GM21737 (cell line): ENCODE results near the gene GAB1.

Source experiments
- ATAC-seq: cut with Tn5 transposase; IDR thresholded peaks from one replicate; pipeline ENCODE4 v1.9.1; 2021; ENCODE audit warnings: mild to moderate bottlenecking, moderate library complexity; ENCODE audit not compliant: unreplicated experiment

Gene GAB1

DNA sequence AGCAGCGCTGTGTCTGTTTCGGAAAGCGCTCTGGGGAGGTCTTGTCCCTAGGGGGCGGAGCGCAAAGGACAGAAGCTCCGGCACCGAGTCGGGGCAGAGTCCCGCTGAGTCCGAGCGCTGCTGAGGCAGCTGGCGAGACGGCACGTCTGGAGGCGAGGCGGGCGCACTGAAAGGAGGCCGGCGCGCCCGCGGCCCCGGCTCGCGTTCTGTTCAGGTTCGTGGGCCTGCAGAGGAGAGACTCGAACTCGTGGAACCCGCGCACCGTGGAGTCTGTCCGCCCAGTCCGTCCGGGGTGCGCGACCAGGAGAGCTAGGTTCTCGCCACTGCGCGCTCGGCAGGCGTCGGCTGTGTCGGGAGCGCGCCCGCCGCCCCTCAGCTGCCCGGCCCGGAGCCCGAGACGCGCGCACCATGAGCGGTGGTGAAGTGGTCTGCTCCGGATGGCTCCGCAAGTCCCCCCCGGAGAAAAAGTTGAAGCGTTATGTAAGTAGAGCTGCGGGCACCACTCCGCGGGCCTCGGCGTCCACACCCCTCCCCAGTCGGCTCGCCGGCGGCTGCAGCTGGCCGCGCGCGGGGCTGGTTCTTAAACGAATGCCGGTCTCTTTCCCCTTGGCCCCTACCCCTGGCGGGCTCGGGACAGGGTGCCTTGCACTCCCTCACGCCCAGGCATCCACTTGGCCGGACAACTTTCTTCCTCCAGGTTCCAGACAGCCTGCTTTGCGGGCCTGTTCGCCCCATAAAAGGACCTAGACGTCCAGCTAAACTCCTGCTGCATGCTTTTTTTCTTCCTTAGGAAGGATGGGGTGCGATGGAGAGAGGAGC is at the start of gene GAB1:
GAB1 (plus strand) TSS at position 96 of the 819 bp plus-strand sequence; CDS start at position 409, 313 bp downstream.
- ATAC-seq: peak; percentile 75

DNA sequence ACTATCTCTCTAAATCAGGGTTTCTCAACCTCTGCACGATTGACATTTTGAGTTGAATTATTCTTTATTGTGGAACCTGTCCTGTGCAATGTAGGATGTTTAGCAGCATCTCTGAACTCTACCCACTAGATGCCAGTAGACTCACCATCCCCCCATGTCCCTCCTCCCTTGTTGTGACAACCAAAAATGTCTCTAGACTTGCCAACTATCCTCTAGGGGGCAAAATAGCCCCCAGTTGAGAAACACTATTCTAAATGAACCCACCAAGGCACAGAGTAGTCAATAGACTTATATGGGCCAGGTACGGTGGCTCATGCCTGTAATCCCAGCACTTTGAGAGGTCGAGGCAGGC is 49.1 kb upstream of the GAB1 start:
- ATAC-seq: no peak

GRCh38 chr4:143288171-143288570 is 48.5 kb upstream of the GAB1 start:
- no peak for ATAC-seq

DNA sequence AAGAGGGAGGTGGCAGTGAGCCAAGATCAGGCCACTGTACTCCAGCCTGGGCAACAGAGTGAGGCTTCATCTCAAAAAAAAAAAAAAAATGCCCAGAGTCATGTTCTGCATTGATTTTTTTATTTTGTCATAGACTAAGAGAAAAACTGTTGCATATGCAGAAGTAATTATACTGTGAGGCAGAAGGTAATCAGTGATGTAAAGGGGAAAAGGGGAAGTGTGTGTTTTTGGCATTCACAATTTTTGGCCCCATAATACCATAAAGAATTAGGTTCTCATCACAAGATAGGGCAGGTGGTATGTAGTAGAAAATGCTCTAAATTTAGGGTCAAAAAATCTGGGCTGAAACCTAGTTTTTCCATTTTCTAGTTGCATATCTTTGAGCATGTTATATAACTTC is 47.3 kb upstream of the GAB1 start:
- ATAC-seq: no peak

DNA sequence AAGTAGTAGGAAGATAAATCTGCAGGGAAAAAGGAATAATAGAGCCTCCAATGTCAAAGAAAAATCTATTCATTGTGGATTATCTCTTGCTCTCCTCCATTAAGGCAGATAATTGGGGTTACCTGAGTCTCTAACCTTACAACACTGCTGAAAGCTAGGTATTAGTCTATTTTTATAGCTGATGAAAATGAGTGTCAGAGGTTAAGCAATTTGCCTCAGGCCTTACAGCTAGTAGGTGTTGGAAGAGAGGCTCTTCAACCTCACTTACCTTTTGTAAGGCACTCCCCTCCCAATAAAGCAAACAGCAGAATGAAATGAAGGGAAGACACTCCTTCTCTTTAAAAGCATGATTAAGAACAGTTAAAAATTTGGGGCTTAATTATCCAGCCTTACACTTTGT is 45.4 kb upstream of the GAB1 start:
- ATAC-seq: no peak

DNA sequence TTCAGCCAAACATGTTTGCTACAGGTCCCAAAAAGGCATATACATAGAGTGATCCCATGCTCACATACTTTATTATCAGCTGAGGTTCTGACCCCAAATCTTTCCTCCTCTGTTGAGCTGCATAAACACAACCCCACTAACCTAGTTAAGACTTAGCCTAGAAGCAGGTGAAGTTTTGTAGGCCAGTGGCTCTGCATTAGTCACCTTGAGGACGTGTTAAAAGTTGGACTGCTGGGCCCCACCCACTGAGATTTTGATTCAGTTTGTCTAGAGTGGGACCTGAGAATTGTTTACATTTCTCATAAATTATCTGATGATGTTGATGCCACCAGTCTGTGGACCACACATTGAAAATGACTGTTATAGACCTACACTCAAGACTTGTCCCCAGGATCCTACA is 43.8 kb upstream of the GAB1 start:
- no peak for ATAC-seq

DNA sequence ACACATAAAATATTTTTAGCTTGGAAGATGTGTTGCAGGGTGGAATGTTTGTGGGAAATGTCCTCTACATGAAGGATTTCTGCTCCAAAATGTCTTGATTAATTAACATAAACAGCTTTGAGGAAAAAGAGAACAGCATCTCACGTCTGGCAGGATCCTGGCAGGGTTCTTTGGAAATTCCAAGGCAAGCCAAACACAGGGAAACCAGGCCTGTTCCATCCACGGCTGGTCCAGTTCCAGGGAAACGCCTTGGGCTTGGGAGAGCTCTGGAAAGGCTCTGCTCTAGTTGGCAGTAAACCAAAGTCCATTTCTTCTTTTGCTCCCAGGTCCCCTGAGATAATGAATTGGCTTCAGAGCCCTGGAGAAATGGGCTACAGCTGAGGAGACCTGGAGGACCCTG is 42.4 kb upstream of the GAB1 start:
- no peak for ATAC-seq

GRCh38 chr4:143294710-143295275 is 41.9 kb upstream of the GAB1 start:
- ATAC-seq: no peak

DNA sequence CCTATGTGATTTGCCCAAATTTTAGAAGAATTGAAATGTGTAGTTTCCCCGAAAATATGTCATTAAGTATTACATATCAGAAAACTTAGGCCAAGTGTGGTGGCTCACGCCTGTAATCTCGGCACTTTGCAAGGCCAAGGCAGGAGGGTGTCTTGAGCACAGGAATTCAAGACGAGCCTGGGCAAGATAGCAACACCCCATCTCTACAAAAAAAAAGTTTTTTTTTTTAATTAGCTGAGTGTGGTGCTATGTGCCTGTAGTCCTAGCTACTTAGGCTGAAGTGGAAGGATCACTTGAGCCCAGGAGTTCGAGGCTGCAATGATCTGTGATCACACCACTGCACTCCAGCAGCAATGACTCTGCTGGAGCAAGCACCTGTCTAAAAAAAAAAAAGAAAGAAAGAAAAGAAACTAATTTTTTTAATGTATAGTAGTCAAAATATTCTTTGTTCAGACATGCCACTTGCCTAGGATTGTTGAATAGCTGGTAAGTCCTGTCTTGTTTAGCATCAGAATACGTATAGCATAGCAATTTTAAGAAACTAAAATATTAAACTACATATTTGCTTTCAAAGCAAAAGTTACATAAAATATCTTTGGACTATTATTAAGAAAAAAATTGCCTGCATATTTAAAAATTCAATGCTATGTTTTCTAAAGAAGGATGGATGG is 40.1 kb upstream of the GAB1 start:
- ATAC-seq: no peak

DNA sequence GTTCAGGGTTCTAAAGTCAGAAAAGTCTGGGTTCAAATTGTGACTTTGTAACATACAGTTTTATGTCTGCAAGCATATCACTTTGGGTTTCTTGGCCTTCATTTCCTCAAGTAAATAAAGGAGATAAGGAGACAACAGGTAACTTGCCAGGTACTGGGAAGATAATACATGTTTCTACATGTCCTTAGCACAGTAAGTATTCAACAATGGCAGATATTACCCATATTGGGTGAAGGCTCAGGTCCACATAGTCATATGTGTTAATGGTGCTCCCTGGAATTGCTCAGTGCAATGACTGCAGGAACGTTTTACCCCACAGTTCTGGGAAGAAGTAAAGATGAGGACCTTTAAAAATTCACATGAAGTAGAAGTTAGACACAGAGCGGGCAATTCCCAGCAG is 35.8 kb upstream of the GAB1 start:
- ATAC-seq: no peak

- no peak for ATAC-seq
These were observed 34.1 kb upstream of the GAB1 start for GRCh38 chr4:143302536-143302935.

- ATAC-seq: no peak
These were observed 29.9 kb upstream of the GAB1 start for GRCh38 chr4:143306788-143307187.

DNA sequence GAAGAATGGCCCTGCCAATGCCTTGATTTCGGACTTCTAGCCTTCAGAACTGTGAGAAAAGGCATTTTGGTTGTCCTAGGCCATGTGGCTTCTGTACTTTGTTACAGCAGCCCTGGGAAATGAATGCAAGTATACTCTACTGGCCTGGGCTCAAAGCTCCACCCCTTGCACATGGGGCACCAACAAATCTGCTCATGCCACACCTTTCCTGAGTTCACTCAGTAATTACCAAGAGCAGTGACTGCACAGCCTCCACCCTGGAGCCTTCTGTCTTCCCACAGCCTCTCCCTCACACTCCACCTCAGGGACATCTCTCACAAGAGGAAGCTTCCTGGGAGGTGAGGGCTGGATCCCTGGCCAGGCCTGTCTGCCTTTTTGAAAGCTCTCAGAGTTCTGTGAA is 29.1 kb upstream of the GAB1 start:
- ATAC-seq: no peak

- no peak for ATAC-seq
These were observed 28.3 kb upstream of the GAB1 start for GRCh38 chr4:143308377-143308776.

DNA sequence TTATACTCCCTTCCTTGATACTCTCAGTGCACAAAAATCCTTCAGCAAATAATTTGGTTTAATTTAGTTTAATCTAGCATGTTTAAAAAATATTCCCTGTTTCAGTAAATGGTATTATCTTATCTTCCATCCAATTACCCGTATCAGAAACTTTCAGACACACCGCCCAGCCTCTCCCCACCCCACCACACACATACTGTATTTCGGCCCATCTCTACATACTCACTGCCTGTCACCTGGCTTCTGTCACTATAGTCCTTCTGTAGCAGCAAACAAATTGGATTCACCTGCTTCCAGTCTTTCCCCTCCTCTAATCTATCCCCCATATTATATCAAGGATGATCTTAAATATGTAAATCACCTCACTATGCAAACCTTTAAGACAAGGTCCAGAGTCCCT is 24.8 kb upstream of the GAB1 start:
- ATAC-seq: no peak

DNA sequence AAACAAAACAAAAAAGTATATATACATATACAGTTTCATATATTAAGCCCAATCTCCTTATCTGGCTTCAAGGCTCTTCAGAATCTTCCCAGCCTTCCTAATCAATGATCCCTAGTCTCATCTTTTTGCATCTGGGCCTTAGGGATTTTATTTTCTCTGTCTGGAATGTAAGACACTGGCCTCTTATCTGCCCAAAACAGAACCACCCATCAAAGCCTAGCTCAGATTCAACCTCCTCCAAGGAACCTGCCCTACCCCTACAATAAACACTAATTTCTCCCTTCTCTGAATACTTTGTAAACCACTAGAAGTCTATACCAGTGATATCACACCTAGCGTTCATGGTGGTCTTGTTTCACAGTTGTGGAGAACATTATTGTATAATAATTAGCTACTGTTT is 23.2 kb upstream of the GAB1 start:
- ATAC-seq: no peak

GRCh38 chr4:143313996-143314395 is 22.7 kb upstream of the GAB1 start:
- ATAC-seq: no peak

DNA sequence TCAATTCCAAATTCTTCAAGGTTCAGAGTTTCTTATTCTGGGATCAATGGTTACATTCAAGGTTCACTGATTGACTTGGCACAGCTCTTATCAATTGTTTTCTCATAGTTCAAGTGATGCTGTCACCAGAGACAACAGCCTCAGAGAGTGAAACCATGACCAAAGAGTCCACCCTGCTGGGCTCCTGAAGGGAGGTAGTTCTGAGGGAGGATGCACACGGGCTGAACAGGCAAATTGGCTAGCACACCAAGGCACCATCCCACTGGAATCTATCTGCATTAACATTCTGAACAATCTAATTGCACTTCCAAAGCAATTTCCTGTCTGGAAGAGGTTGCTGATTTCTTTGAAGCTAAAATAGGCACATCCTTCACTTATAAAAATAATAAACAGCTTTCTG is 16.6 kb upstream of the GAB1 start:
- no peak for ATAC-seq

DNA sequence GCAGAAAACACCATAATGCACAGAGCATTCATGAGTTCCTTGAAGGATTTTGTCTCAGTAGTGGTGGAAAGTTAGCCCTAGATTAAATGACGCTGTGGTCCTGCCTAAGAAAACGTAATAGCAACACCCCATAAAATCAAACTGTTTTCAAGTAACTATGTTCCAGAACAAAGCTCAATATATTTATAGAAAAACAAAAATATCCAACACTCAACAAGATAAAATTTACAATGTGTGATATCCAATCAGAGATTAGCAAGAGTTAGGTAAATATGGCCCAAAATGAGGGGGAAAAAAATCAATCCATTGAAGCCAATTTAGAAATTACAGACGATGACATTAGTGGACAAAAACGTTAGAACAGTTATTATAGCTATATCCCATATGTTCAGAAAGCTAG is 9.9 kb upstream of the GAB1 start:
- ATAC-seq: no peak

GRCh38 chr4:143329985-143330384 is 6.7 kb upstream of the GAB1 start:
- ATAC-seq: no peak

DNA sequence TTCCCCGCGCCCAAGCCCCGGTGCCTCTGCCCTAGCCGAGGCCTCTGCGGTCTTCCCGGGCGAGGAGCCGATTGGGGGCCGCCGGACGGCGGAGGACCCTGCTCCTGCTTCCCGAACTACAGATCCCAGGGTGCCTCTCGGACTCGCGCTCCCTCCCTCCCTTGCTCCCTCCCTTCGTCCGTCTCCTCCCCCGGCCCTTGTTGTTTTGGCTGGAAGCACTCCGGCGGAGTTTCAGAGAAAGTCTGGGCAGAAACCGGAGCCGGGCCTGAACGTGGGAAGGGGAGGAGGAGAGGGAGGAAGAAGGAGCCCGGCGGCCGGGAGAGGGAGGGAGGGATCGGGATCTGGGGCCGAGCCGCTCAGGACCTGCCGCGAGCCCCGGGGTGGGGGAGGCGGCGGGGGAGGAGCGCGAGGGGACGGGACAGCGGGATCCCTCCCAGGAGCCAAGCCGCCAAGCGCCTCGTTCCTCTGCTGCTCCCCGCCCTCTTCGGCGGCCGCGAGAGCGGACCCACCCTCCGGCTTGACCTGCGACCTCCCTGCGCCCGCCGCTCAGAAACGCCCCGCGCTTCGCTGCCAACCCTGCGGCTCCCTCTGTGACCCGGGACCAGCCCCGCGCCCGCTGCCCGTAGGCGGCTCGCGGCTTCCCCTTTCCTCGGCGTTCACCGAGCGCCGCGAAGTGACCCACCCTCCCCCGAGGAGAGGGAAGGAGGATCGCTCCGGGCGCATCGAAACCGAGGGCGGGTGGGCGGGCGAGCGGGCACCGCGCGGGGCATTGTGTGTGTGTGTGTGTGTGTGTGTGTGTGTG is 496 bp upstream of the GAB1 start:
- ATAC-seq: peak; percentile 51
